ENCODE measurements around the gene MON1A.

GRCh38 chr3:49882166-49882565 lies 47.4 kb downstream of the MON1A start:
- TF ChIP-seq DPF2 (IDR thresholded peaks at IDR 0.05) (no peak), ZBED1 (IDR thresholded peaks at IDR 0.05; ENCODE audit: borderline replicate concordance) (no peak), NFYB (IDR thresholded peaks at IDR 0.05; ENCODE audit: insufficient read depth, low read depth, low read length) (no peak), RAD21 (IDR thresholded peaks at IDR 0.05; ENCODE audit: insufficient read depth, low read depth, low read length) (no peak), MXI1 (IDR thresholded peaks at IDR 0.05; ENCODE audit: low read depth, low read length) (no peak), CTCF (IDR thresholded peaks at IDR 0.05 in 2 of 3, conservative IDR thresholded peaks at IDR 0.05 in 1 of 3; ENCODE audit: control insufficient read depth in 2 of 3, extremely low read depth in 1 of 3, insufficient read depth in 1 of 3, low read depth in 3 of 3, low read length in 3 of 3) (no peak), POLR2AphosphoS5 (IDR thresholded peaks at IDR 0.05; ENCODE audit: low read length) (no peak), MYC (IDR thresholded peaks at IDR 0.05; ENCODE audit: insufficient read depth, insufficient read length, insufficient replicate concordance, low read length, severe bottlenecking) (no peak), SPI1 (IDR thresholded peaks at IDR 0.05; ENCODE audit: borderline replicate concordance, insufficient read depth, low read depth, low read length) (no peak), JUNB (IDR thresholded peaks at IDR 0.05) (no peak), TCF3 (IDR thresholded peaks at IDR 0.05; ENCODE audit: borderline replicate concordance, insufficient read depth, low read depth, low read length) (no peak), ATF7 (IDR thresholded peaks at IDR 0.05; ENCODE audit: low read depth) (no peak)
